ENCODE data around the gene PTGFRN. TPM values are rescaled to one million over a fixed set of nuclear protein-coding genes. Genes with fewer than 3 reads are reported as not detected.

The PTGFRN gene
- total RNA-seq, 1 experiment from 2014 or later, result 60.6 TPM

GRCh38 chr1:116997636-116998035 is 87.9 kb downstream of the PTGFRN start:
- H3K27ac ChIP-seq (ENCODE audit: low read depth, low read length), result no peak overlapping the region
- no peaks in the 10 kb centered on the region for H3K36me3 ChIP-seq (ENCODE audit: control insufficient read depth in 1 of 2, insufficient read depth in 2 of 2, low read length in 2 of 2)
- CTCF ChIA-PET, result no interaction called here
- no peak for ATAC-seq
- H3K27me3 ChIP-seq (ENCODE audit: insufficient read depth, low read length), result no peaks in the 10 kb centered on the region
- RAD21 ChIA-PET (ENCODE audit: low non-redundant PET in 1 of 2, low total read pairs in 2 of 2, uncharacterized antibody in 2 of 2, unreplicated experiment in 2 of 2), result no interaction called here
- TF ChIP-seq SP1 (IDR thresholded peaks at IDR 0.05; ENCODE audit: low read depth) (no peak), SIN3A (IDR thresholded peaks at IDR 0.05; ENCODE audit: low read depth) (no peak), YY1 (IDR thresholded peaks at IDR 0.05; ENCODE audit: extremely low read depth, insufficient replicate concordance, low read depth, low read length) (no peak), CEBPB (IDR thresholded peaks at IDR 0.05; ENCODE audit: low read depth) (no peak), CTCF (IDR thresholded peaks at IDR 0.05 in 2 of 3, conservative IDR thresholded peaks at IDR 0.05 in 1 of 3; ENCODE audit: borderline replicate concordance in 1 of 3, insufficient read depth in 1 of 3, low read depth in 2 of 3, low read length in 2 of 3) (no peak), ZFX (IDR thresholded peaks at IDR 0.05) (no peak), ZNF274 (IDR thresholded peaks at IDR 0.05; ENCODE audit: low read depth, low read length) (no peak), ELF1 (IDR thresholded peaks at IDR 0.05; ENCODE audit: borderline replicate concordance, low read depth) (no peak), RAD21 (IDR thresholded peaks at IDR 0.05; ENCODE audit: low read depth) (no peak), ZBTB33 (IDR thresholded peaks at IDR 0.05; ENCODE audit: extremely low read depth, insufficient replicate concordance, low read length) (no peak)
- H3K9me2 ChIP-seq (ENCODE audit: insufficient read depth), result no peaks in the 10 kb centered on the region
- DNase-seq (ENCODE audit: low read depth, low spot score), result no peak
- peaks cover 0 to 5% of the 10 kb centered on the region in 2 experiments; a peak in 1 of 4 replicates for H3K4me1 ChIP-seq (ENCODE audit: control insufficient read depth in 1 of 2, insufficient read depth in 2 of 2, low read length in 2 of 2)
- H4K20me1 ChIP-seq (ENCODE audit: insufficient read depth), result no peaks in the 10 kb centered on the region
- no TSS peak for BruUV-seq (replicated peaks)
- H2AFZ ChIP-seq (ENCODE audit: low read depth, low read length, poor library complexity, severe bottlenecking), result no peak overlapping the region
- intact Hi-C loops (cut with micrococcal nuclease), result no loop called here
- H3K79me2 ChIP-seq (ENCODE audit: insufficient read depth, low read length), result no peaks in the 10 kb centered on the region
- H3K4me3 ChIP-seq (replicated peaks in 1 of 2; ENCODE audit: low read depth in 1 of 2, low read length in 2 of 2), result no peak overlapping the region
- POLR2A ChIA-PET, result no interaction called here
- no peak overlapping the region for H3K9ac ChIP-seq (ENCODE audit: low read length)
- H3K9me3 ChIP-seq (ENCODE audit: control insufficient read depth in 1 of 2, insufficient read depth in 1 of 2, low read depth in 1 of 2, low read length in 2 of 2), result no peaks in the 10 kb centered on the region
- H3K4me2 ChIP-seq (ENCODE audit: low read length), result no peak overlapping the region

Measured in HCT116 (cell line).